ENCODE measurements around the gene EP300.
"Not testable (repeated sequence)": the region's sequence is repeated elsewhere in the genome, so short reads cannot be mapped to it uniquely, and the experiment has no call there.

DNA sequence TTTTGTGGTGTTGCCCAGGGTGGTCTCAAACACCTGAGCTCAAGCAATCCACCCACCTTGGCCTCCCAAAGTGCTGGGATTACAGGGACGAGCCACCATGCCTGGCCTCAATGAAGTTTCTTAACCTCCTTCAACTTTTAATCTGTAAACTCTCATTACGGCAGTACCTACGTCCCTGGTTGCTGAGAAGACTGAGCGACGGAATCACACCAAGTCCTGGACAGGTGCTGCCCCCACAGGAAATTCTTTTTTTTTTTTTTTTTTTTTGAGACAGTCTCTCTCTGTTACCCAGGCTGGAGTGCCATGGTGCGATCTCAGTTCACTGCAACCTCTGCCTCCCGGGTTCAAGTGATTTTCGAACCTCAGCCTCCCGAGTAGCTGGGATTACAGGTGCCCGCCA lies 24.4 kb upstream of the EP300 start:
- TF ChIP-seq, protein P1, sequence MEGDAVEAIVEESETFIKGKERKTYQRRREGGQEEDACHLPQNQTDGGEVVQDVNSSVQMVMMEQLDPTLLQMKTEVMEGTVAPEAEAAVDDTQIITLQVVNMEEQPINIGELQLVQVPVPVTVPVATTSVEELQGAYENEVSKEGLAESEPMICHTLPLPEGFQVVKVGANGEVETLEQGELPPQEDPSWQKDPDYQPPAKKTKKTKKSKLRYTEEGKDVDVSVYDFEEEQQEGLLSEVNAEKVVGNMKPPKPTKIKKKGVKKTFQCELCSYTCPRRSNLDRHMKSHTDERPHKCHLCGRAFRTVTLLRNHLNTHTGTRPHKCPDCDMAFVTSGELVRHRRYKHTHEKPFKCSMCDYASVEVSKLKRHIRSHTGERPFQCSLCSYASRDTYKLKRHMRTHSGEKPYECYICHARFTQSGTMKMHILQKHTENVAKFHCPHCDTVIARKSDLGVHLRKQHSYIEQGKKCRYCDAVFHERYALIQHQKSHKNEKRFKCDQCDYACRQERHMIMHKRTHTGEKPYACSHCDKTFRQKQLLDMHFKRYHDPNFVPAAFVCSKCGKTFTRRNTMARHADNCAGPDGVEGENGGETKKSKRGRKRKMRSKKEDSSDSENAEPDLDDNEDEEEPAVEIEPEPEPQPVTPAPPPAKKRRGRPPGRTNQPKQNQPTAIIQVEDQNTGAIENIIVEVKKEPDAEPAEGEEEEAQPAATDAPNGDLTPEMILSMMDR (IDR thresholded peaks at IDR 0.05; ENCODE audit: poor library complexity, severe bottlenecking) = not testable (repeated sequence)
- TF ChIP-seq, protein P2, sequence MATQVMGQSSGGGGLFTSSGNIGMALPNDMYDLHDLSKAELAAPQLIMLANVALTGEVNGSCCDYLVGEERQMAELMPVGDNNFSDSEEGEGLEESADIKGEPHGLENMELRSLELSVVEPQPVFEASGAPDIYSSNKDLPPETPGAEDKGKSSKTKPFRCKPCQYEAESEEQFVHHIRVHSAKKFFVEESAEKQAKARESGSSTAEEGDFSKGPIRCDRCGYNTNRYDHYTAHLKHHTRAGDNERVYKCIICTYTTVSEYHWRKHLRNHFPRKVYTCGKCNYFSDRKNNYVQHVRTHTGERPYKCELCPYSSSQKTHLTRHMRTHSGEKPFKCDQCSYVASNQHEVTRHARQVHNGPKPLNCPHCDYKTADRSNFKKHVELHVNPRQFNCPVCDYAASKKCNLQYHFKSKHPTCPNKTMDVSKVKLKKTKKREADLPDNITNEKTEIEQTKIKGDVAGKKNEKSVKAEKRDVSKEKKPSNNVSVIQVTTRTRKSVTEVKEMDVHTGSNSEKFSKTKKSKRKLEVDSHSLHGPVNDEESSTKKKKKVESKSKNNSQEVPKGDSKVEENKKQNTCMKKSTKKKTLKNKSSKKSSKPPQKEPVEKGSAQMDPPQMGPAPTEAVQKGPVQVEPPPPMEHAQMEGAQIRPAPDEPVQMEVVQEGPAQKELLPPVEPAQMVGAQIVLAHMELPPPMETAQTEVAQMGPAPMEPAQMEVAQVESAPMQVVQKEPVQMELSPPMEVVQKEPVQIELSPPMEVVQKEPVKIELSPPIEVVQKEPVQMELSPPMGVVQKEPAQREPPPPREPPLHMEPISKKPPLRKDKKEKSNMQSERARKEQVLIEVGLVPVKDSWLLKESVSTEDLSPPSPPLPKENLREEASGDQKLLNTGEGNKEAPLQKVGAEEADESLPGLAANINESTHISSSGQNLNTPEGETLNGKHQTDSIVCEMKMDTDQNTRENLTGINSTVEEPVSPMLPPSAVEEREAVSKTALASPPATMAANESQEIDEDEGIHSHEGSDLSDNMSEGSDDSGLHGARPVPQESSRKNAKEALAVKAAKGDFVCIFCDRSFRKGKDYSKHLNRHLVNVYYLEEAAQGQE (IDR thresholded peaks at IDR 0.05; ENCODE audit: borderline replicate concordance) = not testable (repeated sequence)
- TF ChIP-seq EZH2 (IDR thresholded peaks at IDR 0.05; ENCODE audit: borderline replicate concordance, insufficient read depth, low read length, poor library complexity, severe bottlenecking) = not testable (repeated sequence)
